ENCODE measurements around the gene DYNC1I1. TPM values are rescaled to one million over a fixed set of nuclear protein-coding genes. Genes with fewer than 3 reads are reported as not detected.

The DYNC1I1 gene
- total and polyA plus RNA-seq, 4 donors: 0.28 to 0.67 (median 0.39) TPM

DNA sequence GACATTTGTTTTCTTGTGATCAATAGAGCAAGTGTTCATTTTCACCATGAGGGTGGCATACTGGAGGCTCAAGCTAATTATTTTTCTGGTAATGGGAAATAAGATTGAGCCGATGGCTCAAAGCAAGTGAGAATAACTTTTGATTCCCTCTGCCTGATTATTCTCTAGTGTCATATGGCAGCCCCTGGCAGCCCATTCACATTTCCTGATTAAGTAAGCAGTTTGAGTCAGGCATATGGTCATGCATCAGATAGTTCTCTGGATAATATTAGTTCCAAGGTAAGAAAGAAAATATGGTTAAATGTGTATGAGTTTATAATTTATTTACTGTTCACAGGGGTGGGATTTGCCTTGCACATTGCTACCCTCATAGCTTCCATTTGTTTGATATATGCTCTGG, 109.2 kb downstream of the DYNC1I1 start:
- 98% methylated on average over 1 of the region's 1 CpG for WGBS
- Histone ChIP-seq H3K9ac (ENCODE audit: low read depth in 1 of 2, low read length in 2 of 2) (no peak overlapping the region), H3K27me3 (ENCODE audit: control insufficient read depth in 4 of 4, insufficient read depth in 4 of 4, low read length in 3 of 4) (no peaks in the 10 kb centered on the region), H3K36me3 (ENCODE audit: control insufficient read depth in 4 of 4, insufficient read depth in 3 of 4, low read depth in 1 of 4, low read length in 3 of 4) (no peaks in the 10 kb centered on the region), H3K4me1 (ENCODE audit: control insufficient read depth in 4 of 4, insufficient read depth in 4 of 4, low read length in 3 of 4) (no peaks in the 10 kb centered on the region), H3K4me3 (ENCODE audit: low read depth in 1 of 3, low read length in 3 of 3) (no peak overlapping the region), H3K27ac (ENCODE audit: low read depth in 1 of 2, low read length in 2 of 2) (no peak overlapping the region), H3K9me3 (ENCODE audit: control insufficient read depth in 4 of 4, low read length in 3 of 4) (no peaks in the 10 kb centered on the region)
- no peak for DNase-seq (ENCODE audit: low spot score)
- TF ChIP-seq EGR1 (IDR thresholded peaks at IDR 0.05; ENCODE audit: low read depth in 2 of 2) (no peak), JUND (IDR thresholded peaks at IDR 0.05) (no peak)

GRCh38 chr7:95883217-95883616, 110.9 kb downstream of the DYNC1I1 start:
- DNase-seq (ENCODE audit: low spot score): no peak
- Histone ChIP-seq H3K27me3 (ENCODE audit: control insufficient read depth in 4 of 4, insufficient read depth in 4 of 4, low read length in 3 of 4) (peaks cover 0 to 2% (median 0%) of the 10 kb centered on the region in 4 donors), H3K9ac (ENCODE audit: low read depth in 1 of 2, low read length in 2 of 2) (no peak overlapping the region), H3K4me1 (ENCODE audit: control insufficient read depth in 4 of 4, insufficient read depth in 4 of 4, low read length in 3 of 4) (no peaks in the 10 kb centered on the region), H3K36me3 (ENCODE audit: control insufficient read depth in 4 of 4, insufficient read depth in 3 of 4, low read depth in 1 of 4, low read length in 3 of 4) (no peaks in the 10 kb centered on the region), H3K27ac (ENCODE audit: low read depth in 1 of 2, low read length in 2 of 2) (no peak overlapping the region), H3K4me3 (ENCODE audit: low read depth in 1 of 3, low read length in 3 of 3) (no peak overlapping the region), H3K9me3 (ENCODE audit: control insufficient read depth in 4 of 4, low read length in 3 of 4) (no peaks in the 10 kb centered on the region)
- 89% methylated on average over 3 of the region's 3 CpGs for WGBS
- TF ChIP-seq, protein P1, sequence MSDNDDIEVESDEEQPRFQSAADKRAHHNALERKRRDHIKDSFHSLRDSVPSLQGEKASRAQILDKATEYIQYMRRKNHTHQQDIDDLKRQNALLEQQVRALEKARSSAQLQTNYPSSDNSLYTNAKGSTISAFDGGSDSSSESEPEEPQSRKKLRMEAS (IDR thresholded peaks at IDR 0.05): no peak
- no peak for TF ChIP-seq GABPA (IDR thresholded peaks at IDR 0.05 in 1 of 2, conservative IDR thresholded peaks at IDR 0.05 in 1 of 2)
- no peak for TF ChIP-seq TAF1 (conservative IDR thresholded peaks at IDR 0.05)
- no peak for TF ChIP-seq SP1 (IDR thresholded peaks at IDR 0.05)
- no peak for TF ChIP-seq CTCF (IDR thresholded peaks at IDR 0.05; ENCODE audit: low read depth, low read length, missing input control)
- no peak for TF ChIP-seq RAD21 (IDR thresholded peaks at IDR 0.05)

DNA sequence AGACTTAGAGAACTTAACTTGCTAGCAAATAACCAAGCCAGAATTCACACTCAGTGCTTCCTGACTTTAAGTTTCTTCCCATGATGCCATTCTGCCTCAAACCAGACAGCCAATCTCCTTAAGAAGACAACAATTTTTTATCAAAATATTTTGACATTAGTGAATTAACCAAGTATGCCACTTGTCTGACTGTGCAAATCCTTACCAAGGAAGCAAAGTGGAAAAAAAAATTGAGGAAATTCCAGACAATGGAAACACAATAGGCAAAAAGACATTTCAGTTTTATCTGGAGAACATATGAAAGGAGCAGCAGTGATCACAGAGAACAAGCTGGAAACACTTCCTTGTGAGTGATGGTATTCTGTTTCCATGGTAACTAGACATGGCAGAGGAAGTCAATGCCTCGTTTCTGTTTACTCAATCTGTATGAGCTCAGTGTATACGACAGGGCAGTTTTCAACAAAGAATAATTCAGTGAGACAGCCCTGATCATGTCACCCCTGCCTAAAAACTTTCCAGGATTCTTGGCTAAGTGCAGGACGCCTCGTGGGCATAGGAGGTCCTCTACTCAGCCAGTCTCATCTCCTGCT, 114.2 kb downstream of the DYNC1I1 start:
- Histone ChIP-seq H3K36me3 (ENCODE audit: control insufficient read depth in 4 of 4, insufficient read depth in 3 of 4, low read depth in 1 of 4, low read length in 3 of 4) (no peaks in the 10 kb centered on the region), H3K27ac (ENCODE audit: low read depth in 1 of 2, low read length in 2 of 2) (no peak overlapping the region), H3K9me3 (ENCODE audit: control insufficient read depth in 4 of 4, low read length in 3 of 4) (no peaks in the 10 kb centered on the region), H3K4me1 (ENCODE audit: control insufficient read depth in 4 of 4, insufficient read depth in 4 of 4, low read length in 3 of 4) (no peaks in the 10 kb centered on the region), H3K4me3 (ENCODE audit: low read depth in 1 of 3, low read length in 3 of 3) (no peak overlapping the region), H3K9ac (ENCODE audit: low read depth in 1 of 2, low read length in 2 of 2) (no peak overlapping the region), H3K27me3 (ENCODE audit: control insufficient read depth in 4 of 4, insufficient read depth in 4 of 4, low read length in 3 of 4) (peaks cover 0 to 2% (median 0%) of the 10 kb centered on the region in 4 donors)
- 42% methylated on average over 4 of the region's 4 CpGs for WGBS
- no peak for DNase-seq (ENCODE audit: low spot score)
- TF ChIP-seq JUND (IDR thresholded peaks at IDR 0.05) (no peak), CTCF (IDR thresholded peaks at IDR 0.05; ENCODE audit: low read depth, low read length, missing input control) (no peak), SP1 (IDR thresholded peaks at IDR 0.05) (no peak), EGR1 (IDR thresholded peaks at IDR 0.05; ENCODE audit: low read depth in 2 of 2) (no peak)
- TF ChIP-seq, protein P2, sequence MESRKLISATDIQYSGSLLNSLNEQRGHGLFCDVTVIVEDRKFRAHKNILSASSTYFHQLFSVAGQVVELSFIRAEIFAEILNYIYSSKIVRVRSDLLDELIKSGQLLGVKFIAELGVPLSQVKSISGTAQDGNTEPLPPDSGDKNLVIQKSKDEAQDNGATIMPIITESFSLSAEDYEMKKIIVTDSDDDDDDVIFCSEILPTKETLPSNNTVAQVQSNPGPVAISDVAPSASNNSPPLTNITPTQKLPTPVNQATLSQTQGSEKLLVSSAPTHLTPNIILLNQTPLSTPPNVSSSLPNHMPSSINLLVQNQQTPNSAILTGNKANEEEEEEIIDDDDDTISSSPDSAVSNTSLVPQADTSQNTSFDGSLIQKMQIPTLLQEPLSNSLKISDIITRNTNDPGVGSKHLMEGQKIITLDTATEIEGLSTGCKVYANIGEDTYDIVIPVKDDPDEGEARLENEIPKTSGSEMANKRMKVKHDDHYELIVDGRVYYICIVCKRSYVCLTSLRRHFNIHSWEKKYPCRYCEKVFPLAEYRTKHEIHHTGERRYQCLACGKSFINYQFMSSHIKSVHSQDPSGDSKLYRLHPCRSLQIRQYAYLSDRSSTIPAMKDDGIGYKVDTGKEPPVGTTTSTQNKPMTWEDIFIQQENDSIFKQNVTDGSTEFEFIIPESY (IDR thresholded peaks at IDR 0.05): no peak
